GM18868 (cell line): Measurements from ENCODE around the gene ELOA.
"Not testable (repeated sequence)": the region's sequence is repeated elsewhere in the genome, so short reads cannot be mapped to it uniquely, and the experiment has no call there.

Experiments used
- ATAC-seq: cut with Tn5 transposase; IDR thresholded peaks from one replicate; pipeline ENCODE4 v1.9.1; 2021; ENCODE audit warnings: mild to moderate bottlenecking, moderate library complexity; ENCODE audit not compliant: unreplicated experiment

ELOA gene

DNA sequence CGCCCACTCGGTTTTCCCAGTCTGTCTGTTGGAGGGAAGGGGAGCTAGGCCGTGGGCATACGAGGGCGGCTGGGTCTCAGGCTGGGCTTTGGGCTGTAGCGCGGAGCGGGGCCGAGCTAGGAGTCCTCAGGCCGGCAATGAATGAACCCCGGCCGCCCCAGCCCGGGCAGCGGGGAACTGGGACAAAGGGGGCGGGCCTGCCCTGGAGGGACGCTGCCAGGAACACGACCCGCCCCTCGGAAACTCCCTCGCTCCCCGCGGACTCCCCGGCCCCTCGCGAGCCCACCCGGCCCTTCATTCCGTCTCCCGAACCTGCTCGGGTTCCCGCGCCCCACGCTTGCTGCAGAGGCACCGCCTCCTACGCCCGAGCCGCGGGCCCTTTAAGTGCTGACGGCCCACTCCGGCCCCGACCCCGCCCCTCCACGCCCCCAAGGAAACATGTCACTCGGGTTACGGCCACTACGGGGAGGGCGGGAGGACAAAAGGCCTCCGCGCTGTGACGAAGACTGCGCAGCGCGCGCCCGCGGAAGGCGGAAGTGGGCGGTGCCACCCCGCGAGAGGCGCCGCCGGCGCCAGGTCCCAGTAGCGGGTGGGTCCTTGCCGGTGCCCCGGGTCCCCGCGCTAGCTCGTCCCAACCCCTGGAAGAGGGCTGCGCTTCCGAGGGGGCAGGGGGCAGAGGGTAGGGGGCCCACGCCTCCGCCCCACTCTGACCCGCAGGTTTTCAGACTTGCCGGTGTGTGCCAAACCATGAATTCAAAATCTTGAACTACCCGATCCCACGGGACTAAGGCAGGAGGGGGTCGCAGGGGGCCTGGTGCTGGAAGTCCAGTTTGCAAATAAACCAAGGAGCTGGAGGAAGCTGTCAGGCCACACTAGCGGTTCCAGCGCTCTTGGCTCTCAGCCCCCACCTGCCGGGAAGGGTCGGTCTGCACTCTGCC, 57.4 kb downstream of the ELOA start, which contains the start of gene GALE:
Gene GALE (minus strand): TSS at position 355 of the 938 bp plus-strand sequence. CDS start 1,747 bp downstream, outside the sequence.
- ATAC-seq = peak; percentile 79

GRCh38 chr1:23801338-23801748, 58.1 kb downstream of the ELOA start:
- ATAC-seq = no peak

- no peak for ATAC-seq
Observed at GRCh38 chr1:23801876-23802275, 58.6 kb downstream of the ELOA start.

- not testable (repeated sequence) for ATAC-seq
Observed at GRCh38 chr1:23802809-23803342, 59.6 kb downstream of the ELOA start.

- no peak for ATAC-seq
Observed at GRCh38 chr1:23803674-23804073, 60.4 kb downstream of the ELOA start.

- no peak for ATAC-seq
Observed at GRCh38 chr1:23804183-23804835, 61.0 kb downstream of the ELOA start.

DNA sequence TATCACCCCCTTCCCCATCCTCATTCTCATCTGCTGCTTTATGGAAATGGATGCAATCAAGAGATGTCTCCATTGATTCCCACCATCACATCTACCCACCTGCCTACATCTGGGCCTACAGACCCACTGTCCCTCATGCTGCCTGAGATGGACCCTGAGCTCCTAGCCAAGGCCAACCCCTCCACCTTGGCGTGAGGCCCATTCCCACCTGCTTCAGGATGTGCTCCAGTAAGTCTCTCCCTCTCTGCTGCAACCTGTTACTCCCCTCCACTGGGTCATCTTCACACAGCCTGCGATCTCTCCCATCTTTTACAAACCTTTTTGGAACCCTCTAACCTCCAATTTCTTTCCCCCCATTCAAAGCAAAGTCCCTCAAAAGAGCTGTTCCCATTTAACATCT, 61.8 kb downstream of the ELOA start:
- no peak for ATAC-seq

DNA sequence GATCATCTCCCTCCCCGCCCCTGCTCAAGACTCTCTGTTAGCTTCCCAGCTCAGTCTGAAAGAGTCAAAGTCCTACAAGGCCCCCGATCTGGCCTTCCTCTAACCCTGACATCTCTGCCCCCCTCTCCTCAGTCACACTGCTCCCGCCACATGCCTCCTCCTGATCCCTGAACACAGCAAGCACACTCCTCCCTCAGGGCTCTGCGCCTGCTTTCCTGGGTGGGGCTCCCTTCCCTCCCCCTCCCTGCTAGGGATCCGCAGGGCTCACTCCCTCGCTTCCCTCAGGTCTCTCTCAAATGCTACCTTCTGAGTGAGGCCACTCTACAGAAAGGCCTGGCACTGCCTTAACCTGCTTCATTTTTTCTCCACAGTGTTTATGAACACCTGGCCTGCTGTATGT, 63.0 kb downstream of the ELOA start:
- no peak for ATAC-seq

DNA sequence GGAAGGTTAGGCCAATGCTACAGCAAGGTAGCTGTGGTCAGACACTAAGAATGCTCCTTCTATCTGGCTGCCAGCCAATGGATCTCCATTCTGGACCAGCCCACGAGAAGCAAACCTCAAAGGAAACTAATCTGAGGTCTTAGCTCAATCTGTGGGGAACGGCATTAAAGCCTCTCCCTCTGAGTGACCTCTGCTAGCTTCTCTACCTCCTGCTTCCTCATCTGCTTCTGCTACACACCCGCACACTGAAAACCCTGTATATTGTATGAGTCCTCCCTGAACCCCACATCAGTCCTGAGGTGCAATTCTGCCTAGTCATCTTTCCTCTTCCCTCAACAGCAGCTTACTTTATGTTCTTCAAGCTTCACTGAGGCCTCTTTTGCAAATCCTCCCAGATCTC, 64.2 kb downstream of the ELOA start:
- ATAC-seq = no peak

- ATAC-seq = no peak
Observed at GRCh38 chr1:23809751-23810171, 66.5 kb downstream of the ELOA start.

GRCh38 chr1:23810818-23811540, 67.7 kb downstream of the ELOA start:
- ATAC-seq = peak; percentile 55
